HG03095 (cell line): ENCODE measurements around the gene ACRBP.
"Not testable (repeated sequence)": the region's sequence is repeated elsewhere in the genome, so short reads cannot be mapped to it uniquely, and the experiment has no call there.

Experiments used
- ATAC-seq: cut with Tn5 transposase; IDR thresholded peaks from one replicate; pipeline ENCODE4 v1.9.1; 2021; ENCODE audit warnings: moderate library complexity; ENCODE audit not compliant: unreplicated experiment

ACRBP gene

GRCh38 chr12:6618483-6619225 is 28.6 kb downstream of the ACRBP start:
- no peak for ATAC-seq

- no peak for ATAC-seq
These were observed 31.4 kb downstream of the ACRBP start for GRCh38 chr12:6615802-6616201.

DNA sequence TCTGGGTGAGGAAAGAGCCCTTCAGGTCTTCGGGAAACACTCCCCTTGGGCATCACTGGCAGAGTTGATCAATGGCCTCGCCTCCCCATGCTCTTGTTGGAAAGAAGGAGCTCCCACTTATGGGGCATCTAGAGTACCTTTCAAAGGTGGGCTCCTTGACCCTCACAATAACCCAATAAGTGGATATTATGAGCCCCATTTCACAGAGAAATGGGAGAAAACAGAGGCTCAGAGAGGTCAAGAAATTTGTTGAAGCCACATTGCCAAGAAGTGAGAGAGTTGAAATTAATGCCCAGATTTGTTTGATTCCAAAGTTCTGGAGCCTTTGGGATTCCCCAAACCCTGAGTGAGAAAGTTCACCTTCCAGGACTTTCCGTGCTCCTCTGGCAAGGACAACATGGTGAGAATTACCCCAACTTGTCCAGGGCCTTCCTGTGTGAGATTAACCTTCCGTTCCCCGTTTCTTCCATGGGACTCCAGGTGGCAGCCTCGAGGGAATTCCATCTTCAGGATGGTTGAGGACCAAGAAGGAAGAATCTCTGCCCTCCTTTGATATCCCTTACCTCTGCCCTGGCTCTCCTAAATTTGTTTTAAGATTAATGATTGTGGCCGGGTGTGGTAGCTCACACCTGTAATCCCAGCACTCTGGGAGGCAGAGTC is 32.6 kb downstream of the ACRBP start:
- no peak for ATAC-seq

DNA sequence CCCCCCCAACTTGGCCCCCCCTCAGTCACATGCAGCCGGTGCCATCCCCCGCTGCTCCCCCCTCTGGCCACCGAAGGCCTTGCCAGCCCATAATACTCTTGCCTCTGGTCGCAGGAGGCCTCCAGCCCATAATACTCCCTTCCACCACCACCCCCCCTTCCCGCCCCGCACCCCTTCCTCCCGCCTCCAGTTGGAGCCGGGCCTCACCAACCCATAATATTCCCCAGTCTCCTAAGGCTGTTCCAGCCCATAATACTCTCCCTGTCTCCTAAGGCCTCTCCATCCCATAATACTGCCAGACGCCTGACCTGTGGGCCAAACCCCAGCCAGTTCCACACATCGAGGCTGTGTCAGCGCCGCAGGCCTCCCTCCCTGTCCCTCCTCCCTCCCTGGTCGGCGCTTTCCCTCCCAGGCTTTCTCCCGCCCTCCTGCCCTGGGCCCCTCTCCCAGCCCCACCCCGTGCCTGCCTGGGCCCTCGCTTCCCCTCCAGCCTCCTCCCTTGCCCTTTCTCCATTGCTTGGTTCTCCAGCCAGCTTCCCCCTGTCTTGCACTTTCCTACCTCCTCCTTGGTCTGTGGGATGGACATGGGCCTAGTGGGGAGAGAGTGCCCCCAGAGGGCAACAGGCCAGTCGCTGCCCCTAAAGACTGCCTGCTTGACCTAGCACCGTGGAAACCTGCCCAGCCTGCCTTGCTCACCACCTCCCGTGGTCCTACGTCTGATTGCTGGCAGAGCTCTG is 33.3 kb downstream of the ACRBP start:
- no peak for ATAC-seq

DNA sequence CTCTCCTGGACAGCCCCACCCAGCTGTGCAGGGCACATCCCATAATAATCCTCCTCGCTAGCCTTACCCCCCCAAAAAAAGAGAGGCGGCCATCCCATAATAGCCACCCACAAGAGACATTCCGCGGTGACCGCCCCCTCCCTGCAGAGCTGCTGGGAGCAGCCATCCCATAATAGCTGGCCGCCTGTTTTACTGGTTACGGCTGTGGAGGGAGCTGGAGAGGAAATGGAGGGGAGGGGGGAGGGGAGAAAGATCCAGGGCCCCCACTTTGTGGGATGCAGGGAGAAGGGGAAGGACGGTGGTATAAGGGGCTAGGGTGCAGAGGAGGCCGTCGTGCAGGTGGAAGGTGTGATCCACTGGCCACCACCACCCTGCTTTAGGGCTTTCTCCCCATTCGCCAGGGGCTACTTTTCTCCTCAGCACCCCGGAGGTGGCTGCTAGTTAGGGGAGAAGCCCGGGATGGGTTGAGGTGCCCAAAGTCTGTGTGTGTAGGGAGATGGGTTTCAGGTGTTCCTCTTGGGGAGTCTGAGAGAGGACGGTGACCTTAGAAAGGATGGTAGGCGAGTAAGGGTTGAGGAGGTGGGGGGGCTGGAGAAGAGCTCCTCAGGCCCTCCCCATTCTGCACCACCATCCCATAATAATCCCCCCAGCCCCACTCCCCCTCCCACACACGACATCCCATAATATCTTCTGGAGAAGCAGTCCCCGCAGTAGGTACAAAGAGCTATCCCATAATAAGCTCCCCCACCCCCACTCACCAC is 34.0 kb downstream of the ACRBP start:
- no peak for ATAC-seq

- no peak for ATAC-seq
These were observed 34.6 kb downstream of the ACRBP start for GRCh38 chr12:6612652-6613014.

DNA sequence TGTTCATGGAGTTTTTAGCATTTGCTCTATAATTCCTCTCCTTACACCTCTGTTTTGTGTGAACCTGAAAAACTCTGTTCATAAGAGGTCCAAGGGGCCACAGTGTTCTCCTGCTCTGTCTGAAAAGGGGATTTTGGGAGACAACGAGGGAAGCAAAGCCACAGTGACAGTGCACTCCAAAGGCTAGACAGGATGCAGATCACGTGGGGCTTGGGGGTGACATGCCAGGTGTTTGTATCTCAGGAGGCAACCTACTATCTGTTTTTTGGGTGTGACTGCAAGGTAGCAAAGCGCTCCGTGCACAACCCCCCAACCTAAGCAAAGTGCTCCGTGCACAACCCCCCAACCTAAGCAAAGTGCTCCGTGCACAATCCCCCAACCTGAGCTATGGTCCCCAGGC is 35.0 kb downstream of the ACRBP start:
- no peak for ATAC-seq

DNA sequence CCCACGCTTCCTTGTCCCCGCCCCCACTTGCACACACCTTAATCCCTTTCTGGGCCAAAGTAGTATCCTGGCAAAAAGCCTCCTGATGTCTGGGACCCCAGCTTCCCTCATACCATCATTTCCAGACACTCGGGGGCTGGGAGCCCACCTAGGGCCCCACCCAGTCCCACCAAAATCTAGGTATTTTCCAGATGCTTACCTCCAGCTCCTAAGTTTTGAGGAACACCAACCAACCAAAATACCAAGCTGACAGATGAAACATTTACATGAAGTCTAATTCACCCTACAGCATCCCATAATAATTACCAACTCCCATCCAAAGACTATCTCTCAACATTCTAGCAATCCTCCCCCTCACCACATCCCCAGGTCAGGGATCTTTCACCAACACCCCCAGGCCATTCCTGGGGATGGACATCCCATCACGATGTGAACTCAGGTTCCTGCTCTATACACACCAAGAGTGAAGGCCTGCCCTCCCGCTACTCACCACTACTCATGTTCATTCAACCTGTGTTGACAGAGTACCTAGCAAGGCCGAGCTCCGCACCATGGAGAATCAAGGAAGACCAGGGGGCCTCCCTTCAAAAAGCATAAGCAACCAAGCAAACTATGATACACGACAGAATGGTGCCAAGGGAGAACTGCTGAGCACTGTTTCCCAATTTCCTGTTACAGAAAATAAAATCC is 38.5 kb downstream of the ACRBP start:
- ATAC-seq, result no peak

GRCh38 chr12:6607751-6608591 is 39.3 kb downstream of the ACRBP start:
- no peak for ATAC-seq

DNA sequence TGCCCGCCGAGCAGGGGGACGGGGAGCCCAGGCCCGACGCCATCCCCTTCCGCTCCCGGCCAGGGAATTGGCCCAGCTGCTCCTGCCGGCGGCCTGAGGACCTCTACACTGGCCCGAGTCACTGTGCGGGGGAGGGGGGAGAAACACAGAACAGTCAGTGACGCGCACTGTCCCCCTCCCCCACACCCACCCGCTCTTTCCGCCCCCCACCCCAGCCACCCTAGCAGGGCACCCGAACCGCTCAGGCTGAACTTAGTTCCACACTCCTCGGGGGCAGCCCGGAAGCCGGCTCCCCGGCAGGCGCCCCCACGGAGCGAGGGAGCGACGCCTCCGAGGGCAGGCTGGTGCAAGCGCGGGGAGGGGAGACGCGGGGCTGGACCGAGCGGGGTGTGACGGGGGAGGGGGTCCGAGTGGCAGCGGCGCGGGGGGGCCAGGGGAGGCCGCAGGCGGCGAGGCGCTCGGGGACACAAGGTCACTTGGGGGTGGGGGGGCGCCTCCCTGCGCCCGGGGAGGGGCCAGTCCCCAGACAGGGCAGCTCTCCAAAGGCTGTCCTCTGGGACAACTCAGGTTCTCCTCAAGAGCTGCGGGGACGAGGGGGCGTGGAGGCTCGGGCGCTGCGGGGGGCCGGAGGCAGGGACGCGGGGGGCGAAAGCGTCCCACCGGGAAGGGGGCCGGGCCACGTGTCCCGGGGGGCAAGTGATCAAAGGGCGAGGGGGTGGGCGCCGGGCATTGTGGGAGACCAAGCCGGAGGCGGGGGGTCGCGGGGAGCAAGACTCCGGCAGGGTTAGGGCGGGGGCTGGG is 40.7 kb downstream of the ACRBP start:
- no peak for ATAC-seq

DNA sequence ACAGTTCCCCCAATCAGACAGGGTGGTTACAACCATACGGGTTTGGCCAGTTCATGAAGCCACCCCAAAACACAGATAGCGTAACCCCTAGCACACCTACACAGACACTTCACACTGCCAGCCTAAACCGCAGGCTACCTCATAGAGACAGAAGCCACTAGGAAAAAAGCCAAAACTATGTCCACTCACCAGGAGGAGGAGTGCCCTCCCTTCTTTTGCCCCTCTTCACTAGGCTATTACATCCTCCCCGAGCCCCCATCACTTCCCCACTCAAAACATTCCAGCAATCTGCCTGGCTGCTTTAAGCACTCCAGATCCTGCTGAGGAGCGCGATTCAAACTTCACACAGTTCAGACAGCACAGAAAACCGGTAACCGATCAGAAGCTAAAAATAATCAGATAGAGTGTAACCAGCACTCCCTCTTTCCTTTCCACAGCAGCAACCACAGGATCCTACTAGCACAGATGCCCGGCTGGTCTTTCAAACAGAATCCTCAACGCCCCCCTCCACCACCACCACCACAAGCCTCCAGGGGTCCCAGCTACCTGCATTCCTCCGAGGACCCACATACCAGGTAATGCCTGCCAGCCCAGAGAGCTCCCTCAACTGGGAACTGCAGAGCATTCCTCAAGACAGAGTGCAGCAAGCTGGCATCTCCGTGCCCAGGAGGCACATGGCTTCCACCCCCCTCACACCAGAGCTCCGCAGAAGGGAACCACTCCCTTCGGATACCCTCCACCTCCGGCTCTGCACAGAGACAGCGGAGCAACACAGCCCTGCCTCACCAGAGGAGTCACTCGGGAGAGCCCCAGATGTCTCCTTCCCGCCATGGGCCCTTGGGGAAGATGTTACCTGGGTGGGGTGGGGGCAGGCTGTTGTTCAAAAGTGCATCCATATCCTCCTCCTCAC is 41.6 kb downstream of the ACRBP start:
- ATAC-seq, result no peak

GRCh38 chr12:6604259-6605029 is 42.8 kb downstream of the ACRBP start:
- no peak for ATAC-seq

GRCh38 chr12:6603095-6603567 is 44.1 kb downstream of the ACRBP start:
- no peak for ATAC-seq

GRCh38 chr12:6602526-6602925 is 44.7 kb downstream of the ACRBP start:
- no peak for ATAC-seq

GRCh38 chr12:6595673-6596072 is 51.6 kb downstream of the ACRBP start:
- not testable (repeated sequence) for ATAC-seq

DNA sequence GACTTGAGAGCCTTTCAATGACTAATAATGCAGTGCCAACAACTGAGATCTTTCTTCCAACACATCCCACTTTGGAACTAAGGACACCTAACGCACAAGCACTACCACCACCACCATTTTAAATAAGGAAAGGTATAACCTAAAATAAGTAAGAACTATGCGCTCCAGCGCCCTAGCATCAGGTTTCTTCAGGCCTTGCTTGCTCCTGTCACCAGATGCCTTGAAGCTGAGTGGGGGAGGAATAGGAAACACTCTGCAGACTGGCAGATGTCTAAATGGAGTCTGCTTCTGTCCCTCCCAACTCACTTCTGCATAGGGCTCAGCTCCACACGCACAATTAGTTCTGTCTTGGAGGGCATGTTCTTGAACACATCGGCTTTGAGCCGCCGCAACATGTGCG is 55.1 kb downstream of the ACRBP start:
- no peak for ATAC-seq
